ACHN (cell line): ENCODE measurements around the gene PDCD11.
"Not testable (repeated sequence)": the region's sequence is repeated elsewhere in the genome, so short reads cannot be mapped to it uniquely, and the experiment has no call there.

Experiments used
- DNase-seq: peaks from one replicate; pipeline ENCODE4 v3.0.0-alpha.2; 2015
- in situ Hi-C: cut with HindIII; loops from 2 replicates; pipeline ENCODE4 v1.10.0; 2017; ENCODE audit warnings: low sequenced_read_pairs, low pct_ligation_motif_present, low pct_unique_long_range_greater_than_20kb

The PDCD11 gene, protein sequence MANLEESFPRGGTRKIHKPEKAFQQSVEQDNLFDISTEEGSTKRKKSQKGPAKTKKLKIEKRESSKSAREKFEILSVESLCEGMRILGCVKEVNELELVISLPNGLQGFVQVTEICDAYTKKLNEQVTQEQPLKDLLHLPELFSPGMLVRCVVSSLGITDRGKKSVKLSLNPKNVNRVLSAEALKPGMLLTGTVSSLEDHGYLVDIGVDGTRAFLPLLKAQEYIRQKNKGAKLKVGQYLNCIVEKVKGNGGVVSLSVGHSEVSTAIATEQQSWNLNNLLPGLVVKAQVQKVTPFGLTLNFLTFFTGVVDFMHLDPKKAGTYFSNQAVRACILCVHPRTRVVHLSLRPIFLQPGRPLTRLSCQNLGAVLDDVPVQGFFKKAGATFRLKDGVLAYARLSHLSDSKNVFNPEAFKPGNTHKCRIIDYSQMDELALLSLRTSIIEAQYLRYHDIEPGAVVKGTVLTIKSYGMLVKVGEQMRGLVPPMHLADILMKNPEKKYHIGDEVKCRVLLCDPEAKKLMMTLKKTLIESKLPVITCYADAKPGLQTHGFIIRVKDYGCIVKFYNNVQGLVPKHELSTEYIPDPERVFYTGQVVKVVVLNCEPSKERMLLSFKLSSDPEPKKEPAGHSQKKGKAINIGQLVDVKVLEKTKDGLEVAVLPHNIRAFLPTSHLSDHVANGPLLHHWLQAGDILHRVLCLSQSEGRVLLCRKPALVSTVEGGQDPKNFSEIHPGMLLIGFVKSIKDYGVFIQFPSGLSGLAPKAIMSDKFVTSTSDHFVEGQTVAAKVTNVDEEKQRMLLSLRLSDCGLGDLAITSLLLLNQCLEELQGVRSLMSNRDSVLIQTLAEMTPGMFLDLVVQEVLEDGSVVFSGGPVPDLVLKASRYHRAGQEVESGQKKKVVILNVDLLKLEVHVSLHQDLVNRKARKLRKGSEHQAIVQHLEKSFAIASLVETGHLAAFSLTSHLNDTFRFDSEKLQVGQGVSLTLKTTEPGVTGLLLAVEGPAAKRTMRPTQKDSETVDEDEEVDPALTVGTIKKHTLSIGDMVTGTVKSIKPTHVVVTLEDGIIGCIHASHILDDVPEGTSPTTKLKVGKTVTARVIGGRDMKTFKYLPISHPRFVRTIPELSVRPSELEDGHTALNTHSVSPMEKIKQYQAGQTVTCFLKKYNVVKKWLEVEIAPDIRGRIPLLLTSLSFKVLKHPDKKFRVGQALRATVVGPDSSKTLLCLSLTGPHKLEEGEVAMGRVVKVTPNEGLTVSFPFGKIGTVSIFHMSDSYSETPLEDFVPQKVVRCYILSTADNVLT (N-terminal part only)

DNA sequence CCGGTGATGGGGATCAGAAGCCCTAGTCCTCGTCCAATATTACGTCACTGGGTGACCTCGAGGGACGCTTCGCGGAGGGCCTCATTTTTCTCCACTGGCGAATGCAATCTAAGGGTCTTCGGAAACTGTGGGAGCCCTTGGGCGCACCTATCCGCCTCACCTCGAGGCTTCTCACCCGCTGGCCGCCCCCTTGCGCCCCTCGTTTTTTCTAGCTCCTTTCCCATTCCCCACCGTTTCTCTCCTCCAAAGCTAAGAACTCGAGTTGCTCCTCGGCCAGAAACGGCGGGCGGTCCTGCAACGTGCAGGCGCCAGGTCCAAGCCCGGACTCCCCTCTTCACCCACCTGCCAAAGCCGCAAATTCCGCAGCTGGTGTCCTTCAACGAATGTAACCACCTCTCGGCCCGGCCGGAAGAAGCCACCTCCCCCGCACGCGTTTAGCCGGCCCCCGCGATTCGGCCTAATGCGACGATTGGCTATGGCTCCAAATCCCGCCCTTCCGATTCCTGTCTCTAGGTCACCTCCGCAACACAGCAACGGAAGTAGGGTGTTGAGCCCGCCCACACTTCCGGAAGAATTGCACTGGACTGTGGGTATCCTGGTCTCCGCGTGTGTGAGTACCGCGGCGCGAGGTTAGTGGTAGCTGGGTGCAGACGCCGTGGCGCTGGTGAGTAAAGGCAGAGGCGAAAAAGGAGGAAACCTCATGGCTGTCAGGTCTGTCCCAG, at the start of gene PDCD11, which contains the start of gene ATP5MK:
TSS of gene PDCD11 (plus strand) at position 560 of the 722 bp plus-strand sequence. CDS start 1,801 bp downstream, outside the sequence.
TSS of gene ATP5MK (minus strand) at position 409 of the 722 bp plus-strand sequence. CDS start 4,018 bp downstream, outside the sequence.
- DNase-seq: peak; percentile 100
- in situ Hi-C loops: no loop called here

DNA sequence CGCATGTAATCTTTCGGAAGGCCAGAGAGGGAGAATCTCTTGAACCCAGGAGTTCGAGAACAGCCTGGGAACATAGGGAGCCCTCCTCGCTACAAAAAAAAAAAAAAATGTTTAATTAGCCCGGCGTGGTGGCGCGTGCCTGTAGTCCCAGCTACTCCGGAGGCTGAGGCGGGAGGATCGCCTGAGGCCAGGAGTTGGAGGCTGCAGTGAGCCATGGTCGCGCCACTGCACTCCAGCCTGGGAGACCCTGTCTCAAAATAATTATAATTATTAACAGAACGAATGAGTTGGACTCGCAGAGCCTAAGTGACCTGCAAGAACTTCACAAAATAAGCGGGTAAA, 46.3 kb upstream of the PDCD11 start:
- in situ Hi-C loops: no loop called here
- no peak for DNase-seq

DNA sequence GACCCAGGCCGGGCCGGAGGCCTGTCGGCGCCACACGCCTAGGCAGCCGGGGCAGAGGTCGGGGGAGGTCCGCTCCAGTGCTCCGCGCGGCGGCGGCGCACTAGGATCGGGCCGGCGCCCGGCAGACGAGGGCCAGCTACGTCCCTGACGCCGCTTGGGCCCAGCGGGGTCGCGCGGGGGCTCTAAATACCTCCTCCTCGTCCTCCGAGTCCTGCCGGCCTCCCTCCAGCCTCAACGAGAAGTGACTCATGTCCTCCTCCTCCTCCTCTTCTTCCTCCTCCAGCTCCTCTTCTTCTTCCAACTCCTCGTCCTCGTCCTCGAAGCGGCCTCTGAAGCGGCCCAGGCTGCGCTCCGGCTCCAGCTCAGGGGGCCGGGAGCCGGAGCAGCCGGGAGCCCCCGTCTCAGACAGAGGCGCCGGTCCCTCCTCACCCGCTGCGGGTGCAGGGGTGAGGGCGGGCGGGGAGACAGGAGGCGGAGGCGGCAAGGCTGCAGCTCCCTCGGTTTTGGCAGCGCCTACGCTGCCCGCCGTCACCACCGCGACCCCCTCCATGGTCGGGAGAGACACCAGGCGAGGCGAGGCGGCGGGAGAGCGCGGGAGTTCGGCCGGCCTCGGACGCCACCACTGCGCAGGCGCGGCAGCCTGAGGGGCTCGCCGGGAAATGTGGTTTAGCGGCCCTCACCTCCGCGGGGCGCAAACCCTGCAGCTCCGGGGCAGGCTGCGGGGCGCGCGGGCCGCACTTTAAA, 45.7 kb upstream of the PDCD11 start, which contains the start of gene PCGF6:
TSS of gene PCGF6 (minus strand) at position 624 of the 744 bp plus-strand sequence. CDS start at position 550, 74 bp downstream.
- in situ Hi-C loops: no loop called here

DNA sequence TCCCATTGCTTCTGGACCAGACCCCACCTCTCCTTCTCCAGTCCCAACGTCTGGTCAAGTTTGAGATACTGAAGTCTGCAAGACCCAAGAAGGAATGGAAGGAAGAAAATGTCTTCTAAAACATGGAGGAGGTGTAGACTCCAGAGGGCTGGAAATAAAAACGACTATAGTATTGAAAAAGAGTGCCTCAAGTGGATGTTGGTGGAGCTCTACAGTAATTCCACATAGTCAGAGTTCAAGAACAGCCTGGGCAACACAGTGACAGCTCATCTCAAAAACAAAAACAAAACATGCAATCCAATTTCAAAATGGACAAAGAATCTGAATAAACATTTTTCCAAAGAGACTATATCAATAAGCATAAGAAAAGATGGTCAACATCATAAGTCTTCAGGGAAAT, 43.1 kb upstream of the PDCD11 start:
- in situ Hi-C loops: no loop called here
- DNase-seq: no peak

More for the DNA sequence above, 45.7 kb upstream of the PDCD11 start, which contains the start of gene PCGF6:
- DNase-seq: peak; percentile 83

DNA sequence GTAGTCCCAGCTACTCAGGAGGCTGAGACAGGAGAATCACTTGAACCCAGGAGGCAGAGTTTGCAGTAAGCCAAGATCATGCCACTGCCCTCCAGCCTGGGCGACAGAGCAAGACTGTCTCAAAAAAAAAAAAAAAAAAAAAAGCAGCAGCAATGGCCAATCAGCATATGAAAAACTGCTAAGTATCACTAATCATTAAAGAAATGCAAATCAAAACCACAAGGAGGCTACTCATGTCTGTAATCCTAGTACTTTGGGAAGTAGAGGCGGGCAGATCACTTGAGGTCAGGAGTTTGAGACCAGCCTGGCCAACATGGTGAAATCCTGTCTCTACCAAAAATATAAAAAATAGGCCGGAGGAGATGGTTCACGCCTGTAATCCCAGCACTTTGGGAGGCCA, 41.9 kb upstream of the PDCD11 start:
- DNase-seq, in situ Hi-C loops: not testable (repeated sequence)

DNA sequence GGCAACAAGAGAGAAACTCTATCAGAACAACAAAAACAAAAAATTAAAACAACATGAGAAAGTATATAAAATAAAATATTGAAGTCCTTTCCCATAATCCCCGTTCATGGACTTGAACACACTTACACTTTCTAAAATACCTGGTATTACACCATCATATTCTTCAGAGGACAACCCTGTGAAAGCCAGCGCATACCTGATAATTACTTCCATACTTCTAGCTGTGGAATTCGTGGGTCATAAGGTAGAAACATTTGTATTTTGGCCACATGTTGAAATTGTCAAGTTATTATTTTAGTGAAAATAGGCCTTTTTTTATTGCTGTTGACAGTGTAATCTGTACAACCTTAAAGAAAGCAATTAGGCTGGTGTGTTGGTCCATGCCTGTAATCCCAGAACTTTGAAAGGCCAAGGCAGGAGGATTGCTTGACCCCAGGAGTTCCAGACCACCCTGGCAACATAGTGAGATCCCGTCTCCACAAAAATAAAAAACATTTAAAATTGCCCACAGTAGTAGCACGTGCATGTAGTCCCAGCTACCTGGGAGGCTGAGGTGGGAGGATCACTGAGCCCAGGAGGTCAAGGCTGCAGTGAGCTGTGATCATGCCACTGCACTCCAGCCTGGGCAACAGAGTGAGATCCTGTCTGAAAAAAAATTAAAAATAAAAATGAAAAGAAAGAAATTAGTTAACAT, 40.4 kb upstream of the PDCD11 start:
- in situ Hi-C loops: no loop called here
- no peak for DNase-seq

DNA sequence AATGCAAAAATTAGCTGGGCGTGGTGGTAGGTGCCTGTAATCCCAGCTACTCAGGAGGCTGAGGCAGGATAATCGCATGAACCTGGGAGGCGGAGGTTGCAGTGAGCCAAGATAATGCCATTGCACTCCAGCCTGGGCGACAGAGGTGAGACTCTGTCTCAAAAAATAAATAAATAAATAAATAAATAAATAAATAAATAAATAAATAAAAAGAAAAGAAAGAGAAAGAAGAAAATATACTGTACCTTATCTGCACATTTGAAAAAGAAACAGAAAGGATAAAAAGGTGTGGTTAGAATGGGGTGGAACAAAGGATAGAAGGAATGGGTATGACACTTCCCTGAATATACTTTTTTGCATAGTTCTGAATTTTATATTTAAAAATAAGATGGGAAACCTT, 36.9 kb upstream of the PDCD11 start:
- DNase-seq, in situ Hi-C loops: not testable (repeated sequence)

DNA sequence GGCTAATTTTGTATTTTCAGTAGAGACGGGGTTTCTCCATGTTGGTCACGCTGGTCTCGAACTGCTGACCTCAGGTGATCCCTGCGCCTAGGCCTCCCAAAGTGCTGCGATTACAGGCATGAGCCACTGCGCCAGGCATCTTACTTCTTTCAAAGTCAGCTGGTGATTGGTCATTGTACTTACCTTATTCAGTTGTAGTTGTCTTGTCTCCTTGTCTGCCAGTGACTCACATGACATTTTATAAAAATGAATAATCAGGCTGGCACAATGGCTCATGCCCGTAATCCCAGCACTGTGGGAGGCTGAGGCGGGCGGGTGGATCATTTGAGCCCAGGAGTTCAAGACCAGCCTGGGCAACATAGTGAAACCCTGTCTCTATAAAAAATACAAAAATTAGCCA, 35.6 kb upstream of the PDCD11 start:
- DNase-seq: peak; percentile 53
- in situ Hi-C loops: not testable (repeated sequence)

DNA sequence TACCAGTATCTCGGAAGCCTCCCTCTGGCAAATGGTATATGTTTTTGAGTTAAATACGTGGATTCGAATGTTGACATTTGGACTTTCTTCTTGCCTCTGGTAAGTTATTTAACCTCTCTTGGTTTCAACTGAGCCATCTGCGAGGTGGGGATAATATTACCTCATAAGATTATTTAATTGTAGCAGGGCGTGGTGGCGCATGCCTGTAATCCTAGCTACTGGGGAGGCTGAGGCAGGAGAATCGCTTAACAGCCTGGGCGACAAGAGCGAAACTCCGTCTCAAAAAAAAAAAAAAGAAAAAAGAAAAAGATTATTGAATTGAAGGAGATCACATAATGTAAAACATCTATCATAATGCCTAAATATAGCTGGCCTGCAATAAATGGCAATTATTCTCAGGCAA, 29.0 kb upstream of the PDCD11 start:
- DNase-seq: no peak
- in situ Hi-C loops: no loop called here

DNA sequence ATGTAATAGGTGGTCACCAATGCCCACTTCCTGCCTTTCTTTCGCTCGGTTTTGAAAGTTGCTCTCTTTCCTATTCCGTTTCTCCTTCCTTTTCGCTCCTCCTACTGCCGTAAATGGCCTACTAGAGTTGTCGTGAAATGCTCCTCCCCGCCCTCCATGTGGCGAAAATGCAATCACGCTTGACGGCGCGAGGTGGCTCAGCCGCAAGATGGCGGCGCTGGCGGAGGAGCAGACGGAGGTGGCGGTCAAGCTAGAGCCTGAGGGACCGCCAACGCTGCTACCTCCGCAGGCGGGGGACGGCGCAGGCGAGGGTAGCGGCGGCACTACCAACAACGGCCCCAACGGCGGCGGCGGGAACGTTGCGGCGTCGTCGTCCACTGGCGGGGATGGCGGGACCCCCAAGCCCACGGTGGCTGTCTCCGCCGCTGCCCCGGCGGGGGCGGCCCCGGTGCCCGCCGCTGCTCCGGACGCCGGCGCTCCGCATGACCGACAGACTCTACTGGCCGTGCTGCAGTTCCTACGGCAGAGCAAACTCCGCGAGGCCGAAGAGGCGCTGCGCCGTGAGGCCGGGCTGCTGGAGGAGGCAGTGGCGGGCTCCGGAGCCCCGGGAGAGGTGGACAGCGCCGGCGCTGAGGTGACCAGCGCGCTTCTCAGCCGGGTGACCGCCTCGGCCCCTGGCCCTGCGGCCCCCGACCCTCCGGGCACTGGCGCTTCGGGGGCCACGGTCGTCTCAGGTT, 28.5 kb upstream of the PDCD11 start, which contains the start of gene TAF5:
TSS of gene TAF5 (plus strand) at position 195 of the 737 bp plus-strand sequence. CDS start at position 209, 14 bp downstream.
- peak; percentile 98 for DNase-seq
- in situ Hi-C loops: no loop called here

DNA sequence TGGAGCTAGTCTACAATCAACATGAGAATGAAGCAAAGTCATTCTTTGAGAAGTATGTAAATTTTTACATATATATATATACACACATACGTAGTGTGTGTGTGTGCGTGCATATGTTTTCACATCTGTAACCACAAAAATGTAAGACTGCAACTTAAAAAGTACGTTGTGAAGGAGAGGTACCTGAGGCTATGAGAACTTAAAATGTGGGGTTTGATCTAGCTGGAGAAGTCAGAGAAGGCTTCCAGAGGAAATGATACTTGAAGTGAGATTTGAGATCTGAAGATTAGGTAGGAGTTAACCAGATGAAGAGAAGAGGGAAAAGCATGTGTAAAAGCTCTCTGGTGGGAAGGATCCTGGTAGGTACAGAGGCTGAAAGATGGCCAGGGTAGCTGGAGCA, 22.9 kb upstream of the PDCD11 start:
- DNase-seq: no peak
- in situ Hi-C loops: no loop called here

DNA sequence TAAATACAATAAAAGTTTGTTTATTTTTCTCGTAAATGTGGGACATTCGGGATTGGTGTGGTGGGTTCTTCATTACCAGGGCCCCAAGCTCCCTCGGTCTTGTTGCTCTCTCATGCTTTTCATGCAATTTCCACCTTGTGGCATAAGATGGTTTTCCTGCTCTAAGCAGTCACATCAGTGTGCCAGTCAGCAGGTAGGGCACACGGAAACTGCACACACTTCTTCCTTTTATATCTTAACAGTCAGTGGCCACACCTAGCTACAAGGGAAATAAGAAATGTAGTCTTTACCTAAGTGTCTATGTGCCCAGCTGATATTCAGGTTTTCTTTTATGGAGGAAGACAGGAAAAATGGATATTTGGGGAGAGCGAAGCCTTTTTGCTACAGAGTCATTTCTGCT, 22.2 kb upstream of the PDCD11 start:
- in situ Hi-C loops: no loop called here

DNA sequence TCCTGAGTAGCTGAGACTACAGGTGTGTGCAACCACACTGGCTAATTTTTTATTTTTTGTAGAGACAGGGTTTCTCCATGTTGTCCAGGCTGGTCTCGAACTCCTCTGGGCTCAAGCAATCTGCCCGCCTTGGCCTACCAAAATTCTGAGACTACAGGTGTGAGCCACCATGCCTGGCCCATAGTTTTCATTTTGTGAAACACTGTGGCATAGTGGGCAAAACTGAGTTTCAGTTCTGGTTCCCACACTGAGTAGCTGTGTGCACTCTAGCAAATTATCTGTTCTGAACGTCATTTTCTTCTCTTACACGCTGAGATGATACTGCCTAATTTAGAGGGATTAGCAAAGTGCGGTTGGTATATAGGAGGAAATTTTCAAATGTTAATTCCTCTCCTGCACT, 13.7 kb upstream of the PDCD11 start:
- in situ Hi-C loops: no loop called here

More for the DNA sequence above, 22.2 kb upstream of the PDCD11 start:
- DNase-seq: no peak

DNA sequence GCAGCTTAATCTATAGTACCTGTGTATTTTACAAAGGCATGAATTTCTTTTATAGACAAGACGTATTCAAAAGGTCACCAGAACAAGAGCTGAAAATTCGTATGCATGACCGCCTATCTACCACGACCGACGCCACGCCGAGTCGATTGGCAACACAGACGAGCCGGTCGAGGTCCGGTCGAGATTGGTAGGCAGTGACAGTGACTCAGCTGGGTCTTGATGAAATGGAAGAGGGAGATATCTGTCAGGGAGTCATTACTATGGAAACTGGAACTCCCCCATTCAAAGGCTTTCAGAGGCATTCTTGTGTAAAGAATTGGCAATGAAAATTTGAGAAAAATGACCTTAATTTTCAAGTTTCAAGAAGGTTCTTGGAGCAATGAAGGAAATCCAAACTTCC, 2.2 kb upstream of the PDCD11 start:
- in situ Hi-C loops: no loop called here
- DNase-seq: peak; percentile 11

More for the DNA sequence above, 13.7 kb upstream of the PDCD11 start:
- DNase-seq: no peak

DNA sequence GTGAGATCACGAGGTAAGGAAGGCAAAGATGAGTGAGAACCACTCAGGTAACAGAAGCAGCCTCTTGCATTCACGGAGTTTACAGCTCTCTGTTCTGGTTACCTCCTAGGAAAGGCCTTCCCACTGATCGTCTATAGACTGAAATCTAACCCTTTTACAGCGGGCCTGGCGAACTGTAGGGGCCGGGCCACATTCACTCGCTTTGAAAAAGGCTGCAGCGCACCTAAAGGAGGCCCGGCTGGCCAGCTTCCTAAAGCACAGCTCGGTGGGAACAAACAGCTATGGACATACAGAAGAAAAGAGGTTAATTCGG, 716 bp upstream of the PDCD11 start:
- peak; percentile 24 for DNase-seq
- in situ Hi-C loops: no loop called here

DNA sequence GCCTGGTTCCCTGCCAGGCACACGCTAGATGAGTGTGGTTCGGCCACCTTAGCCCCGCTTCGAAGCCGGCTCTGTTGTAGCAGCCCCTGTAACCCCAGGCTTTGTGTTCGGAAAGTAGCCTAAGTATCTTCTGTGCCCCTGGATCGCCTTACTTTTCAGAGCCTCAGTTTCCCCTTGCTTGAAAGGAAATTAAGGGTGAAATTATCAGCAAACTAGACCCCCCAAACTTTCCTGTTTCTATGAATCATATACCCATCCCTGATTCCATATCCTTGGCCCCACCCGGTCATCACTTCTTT, 312 bp downstream of the PDCD11 start:
- in situ Hi-C loops: no loop called here

More for the DNA sequence above, 312 bp downstream of the PDCD11 start:
- DNase-seq: no peak
